ENCODE data around the gene ANKRD13D. TPM values are rescaled to one million over a fixed set of nuclear protein-coding genes. Genes with fewer than 3 reads are reported as not detected.

ANKRD13D gene
- total RNA-seq, 1 donor from 2014 or later, result 40.8 TPM

DNA sequence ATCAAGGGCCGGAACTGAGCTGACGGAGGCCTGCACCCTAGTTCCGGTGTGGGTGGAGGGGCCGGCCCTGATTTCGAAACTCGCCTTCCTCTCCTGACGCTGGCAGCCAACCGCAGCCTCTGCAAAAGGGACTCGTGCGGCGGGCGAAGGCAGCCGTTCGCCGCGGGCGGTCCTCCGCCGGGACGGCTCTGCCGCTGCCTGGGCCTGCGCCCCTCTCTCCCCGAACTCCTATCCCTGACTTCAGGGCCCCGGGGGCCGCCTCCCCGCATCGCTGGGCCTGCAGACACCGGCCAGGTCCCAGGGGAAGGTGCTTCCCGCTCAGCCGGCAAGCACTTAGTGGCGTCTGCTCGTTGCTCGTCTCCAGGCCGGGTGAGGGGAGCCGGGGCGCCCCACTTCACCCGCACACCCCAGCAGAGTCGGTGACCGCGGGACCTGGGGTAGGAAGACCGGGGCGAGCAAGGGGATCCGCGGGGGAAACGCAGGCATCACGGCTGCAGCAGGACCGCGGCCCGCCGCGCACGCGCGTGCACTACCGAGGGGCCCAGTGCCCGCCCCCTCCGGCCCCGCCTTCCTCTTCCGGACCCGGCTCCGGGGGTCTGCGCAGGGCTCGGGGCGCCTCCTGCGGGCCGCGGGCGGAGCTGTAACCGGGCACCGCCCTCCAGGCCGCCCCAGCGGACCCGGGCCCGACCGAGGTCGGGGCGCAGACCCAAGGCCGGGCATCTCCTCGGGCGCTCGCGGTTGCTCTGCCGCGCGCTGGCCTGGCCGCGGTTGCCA lies 464 bp upstream of the ANKRD13D start:
- DNase-seq (ENCODE audit: low read depth) (peak; percentile 80), FAIRE-seq (peak; percentile 49)
- no peaks in the 10 kb centered on the region for H3K9me3 ChIP-seq (ENCODE audit: insufficient read depth, low read depth, low read length)
- no peak overlapping the region for H3K27ac Mint-ChIP-seq (ENCODE audit: unreplicated experiment)
- H3K9ac ChIP-seq (ENCODE audit: low read length), result peak overlapping the region; percentile 75
- H2AFZ ChIP-seq (ENCODE audit: low read depth, low read length), result peak overlapping the region; percentile 87
- H3K79me2 ChIP-seq (ENCODE audit: insufficient read depth, low read length), result peaks cover 30% of the 10 kb centered on the region
- peak overlapping the region; percentile 70 for H3K27ac ChIP-seq (ENCODE audit: low read depth, low read length)
- no peak for TF ChIP-seq EZH2 (IDR thresholded peaks at IDR 0.05; ENCODE audit: insufficient read depth, low read length)
- TF ChIP-seq, protein P1, sequence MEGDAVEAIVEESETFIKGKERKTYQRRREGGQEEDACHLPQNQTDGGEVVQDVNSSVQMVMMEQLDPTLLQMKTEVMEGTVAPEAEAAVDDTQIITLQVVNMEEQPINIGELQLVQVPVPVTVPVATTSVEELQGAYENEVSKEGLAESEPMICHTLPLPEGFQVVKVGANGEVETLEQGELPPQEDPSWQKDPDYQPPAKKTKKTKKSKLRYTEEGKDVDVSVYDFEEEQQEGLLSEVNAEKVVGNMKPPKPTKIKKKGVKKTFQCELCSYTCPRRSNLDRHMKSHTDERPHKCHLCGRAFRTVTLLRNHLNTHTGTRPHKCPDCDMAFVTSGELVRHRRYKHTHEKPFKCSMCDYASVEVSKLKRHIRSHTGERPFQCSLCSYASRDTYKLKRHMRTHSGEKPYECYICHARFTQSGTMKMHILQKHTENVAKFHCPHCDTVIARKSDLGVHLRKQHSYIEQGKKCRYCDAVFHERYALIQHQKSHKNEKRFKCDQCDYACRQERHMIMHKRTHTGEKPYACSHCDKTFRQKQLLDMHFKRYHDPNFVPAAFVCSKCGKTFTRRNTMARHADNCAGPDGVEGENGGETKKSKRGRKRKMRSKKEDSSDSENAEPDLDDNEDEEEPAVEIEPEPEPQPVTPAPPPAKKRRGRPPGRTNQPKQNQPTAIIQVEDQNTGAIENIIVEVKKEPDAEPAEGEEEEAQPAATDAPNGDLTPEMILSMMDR (IDR thresholded peaks at IDR 0.05; ENCODE audit: insufficient read depth, low read depth, low read length), result no peak
- peak overlapping the region; percentile 99 for H3K4me2 ChIP-seq (ENCODE audit: low read length)
- peak overlapping the region; percentile 79 for H3K4me3 Mint-ChIP-seq (ENCODE audit: unreplicated experiment)
- peaks cover 14% of the 10 kb centered on the region for H3K36me3 ChIP-seq (ENCODE audit: insufficient read depth, low read length)
- peaks cover 13% of the 10 kb centered on the region for H3K36me3 Mint-ChIP-seq (ENCODE audit: low read depth, unreplicated experiment)
- H3K4me1 ChIP-seq (ENCODE audit: insufficient read depth, low read length), result peaks cover 36% of the 10 kb centered on the region
- peaks cover 17% of the 10 kb centered on the region for H3K4me1 Mint-ChIP-seq (ENCODE audit: low read depth, unreplicated experiment)
- H4K20me1 ChIP-seq (ENCODE audit: insufficient read depth, low read length), result peaks cover 31% of the 10 kb centered on the region
- H3K4me3 ChIP-seq (ENCODE audit: insufficient read depth, low read depth, low read length), result peak overlapping the region; percentile 73
- H3K9me3 Mint-ChIP-seq (ENCODE audit: unreplicated experiment), result no peaks in the 10 kb centered on the region
- no peaks in the 10 kb centered on the region for H3K27me3 ChIP-seq (ENCODE audit: insufficient read depth, low read length)
- H3K27me3 Mint-ChIP-seq (ENCODE audit: low read depth, unreplicated experiment), result no peaks in the 10 kb centered on the region

DNA sequence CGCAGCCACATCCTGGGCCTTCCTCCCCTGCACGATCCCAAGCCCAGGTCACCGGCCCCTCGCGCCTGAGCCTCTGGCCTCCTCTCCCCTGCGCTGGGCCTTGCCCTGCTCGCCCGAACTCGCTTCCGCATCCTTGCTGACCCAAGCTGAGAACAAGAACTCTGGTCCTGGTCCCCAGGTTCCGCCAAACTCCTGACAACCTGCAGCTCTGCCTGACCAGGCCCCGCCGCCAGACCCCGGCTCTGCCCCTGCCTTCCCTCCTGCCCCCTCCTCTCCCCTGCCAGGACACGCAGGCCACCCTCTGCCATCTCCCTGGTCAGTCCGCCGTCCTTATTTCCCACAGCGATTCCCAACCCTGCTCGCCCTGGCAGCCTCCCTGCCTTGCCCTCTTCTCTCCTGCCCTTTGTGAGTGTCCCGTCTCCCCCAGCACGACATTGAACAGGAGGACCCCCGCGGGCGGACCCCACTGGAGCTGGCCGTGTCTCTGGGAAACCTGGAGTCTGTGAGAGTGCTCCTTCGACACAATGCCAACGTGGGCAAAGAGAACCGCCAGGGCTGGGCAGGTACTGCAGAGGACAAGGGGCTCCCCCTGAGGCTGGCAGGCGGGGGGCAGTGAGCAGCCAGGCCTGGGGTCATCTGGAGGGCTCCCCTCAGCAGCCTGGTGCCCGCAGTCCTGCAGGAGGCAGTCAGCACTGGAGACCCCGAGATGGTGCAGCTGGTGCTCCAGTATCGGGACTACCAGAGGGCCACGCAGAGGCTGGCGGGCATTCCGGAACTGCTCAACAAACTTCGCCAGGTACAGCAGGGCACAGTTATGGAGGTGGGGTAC lies 762 bp downstream of the ANKRD13D start:
- Histone ChIP-seq H3K4me2 (ENCODE audit: low read length) (peak overlapping the region; percentile 97), H3K9me3 (ENCODE audit: insufficient read depth, low read depth, low read length) (no peaks in the 10 kb centered on the region), H3K79me2 (ENCODE audit: insufficient read depth, low read length) (peaks cover 41% of the 10 kb centered on the region), H3K9ac (ENCODE audit: low read length) (peak overlapping the region; percentile 89), H4K20me1 (ENCODE audit: insufficient read depth, low read length) (peaks cover 41% of the 10 kb centered on the region), H3K4me1 (ENCODE audit: insufficient read depth, low read length) (peaks cover 37% of the 10 kb centered on the region), H2AFZ (ENCODE audit: low read depth, low read length) (peak overlapping the region; percentile 47), H3K27ac (ENCODE audit: low read depth, low read length) (peak overlapping the region; percentile 25), H3K36me3 (ENCODE audit: insufficient read depth, low read length) (peaks cover 17% of the 10 kb centered on the region), H3K4me3 (ENCODE audit: insufficient read depth, low read depth, low read length) (peak overlapping the region; percentile 67), H3K27me3 (ENCODE audit: insufficient read depth, low read length) (no peaks in the 10 kb centered on the region)
- H3K4me3 Mint-ChIP-seq (ENCODE audit: unreplicated experiment), result peak overlapping the region; percentile 91
- no peak for DNase-seq (ENCODE audit: low read depth)
- no peaks in the 10 kb centered on the region for H3K27me3 Mint-ChIP-seq (ENCODE audit: low read depth, unreplicated experiment)
- FAIRE-seq, result no peak
- no peak for TF ChIP-seq EZH2 (IDR thresholded peaks at IDR 0.05; ENCODE audit: insufficient read depth, low read length)
- TF ChIP-seq, protein P1 (IDR thresholded peaks at IDR 0.05; ENCODE audit: insufficient read depth, low read depth, low read length), result no peak
- peaks cover 20% of the 10 kb centered on the region for H3K36me3 Mint-ChIP-seq (ENCODE audit: low read depth, unreplicated experiment)
- peaks cover 17% of the 10 kb centered on the region for H3K4me1 Mint-ChIP-seq (ENCODE audit: low read depth, unreplicated experiment)
- peaks cover under 1% of the 10 kb centered on the region for H3K9me3 Mint-ChIP-seq (ENCODE audit: unreplicated experiment)
- H3K27ac Mint-ChIP-seq (ENCODE audit: unreplicated experiment), result peak overlapping the region; percentile 85

All from astrocyte (in vitro differentiated cells and primary cell).